ENCODE data around the gene MAD2L2. TPM values are rescaled to one million over a fixed set of nuclear protein-coding genes. Genes with fewer than 3 reads are reported as not detected.

Gene MAD2L2
- polyA plus RNA-seq, 1 experiment: 77.1 TPM

DNA sequence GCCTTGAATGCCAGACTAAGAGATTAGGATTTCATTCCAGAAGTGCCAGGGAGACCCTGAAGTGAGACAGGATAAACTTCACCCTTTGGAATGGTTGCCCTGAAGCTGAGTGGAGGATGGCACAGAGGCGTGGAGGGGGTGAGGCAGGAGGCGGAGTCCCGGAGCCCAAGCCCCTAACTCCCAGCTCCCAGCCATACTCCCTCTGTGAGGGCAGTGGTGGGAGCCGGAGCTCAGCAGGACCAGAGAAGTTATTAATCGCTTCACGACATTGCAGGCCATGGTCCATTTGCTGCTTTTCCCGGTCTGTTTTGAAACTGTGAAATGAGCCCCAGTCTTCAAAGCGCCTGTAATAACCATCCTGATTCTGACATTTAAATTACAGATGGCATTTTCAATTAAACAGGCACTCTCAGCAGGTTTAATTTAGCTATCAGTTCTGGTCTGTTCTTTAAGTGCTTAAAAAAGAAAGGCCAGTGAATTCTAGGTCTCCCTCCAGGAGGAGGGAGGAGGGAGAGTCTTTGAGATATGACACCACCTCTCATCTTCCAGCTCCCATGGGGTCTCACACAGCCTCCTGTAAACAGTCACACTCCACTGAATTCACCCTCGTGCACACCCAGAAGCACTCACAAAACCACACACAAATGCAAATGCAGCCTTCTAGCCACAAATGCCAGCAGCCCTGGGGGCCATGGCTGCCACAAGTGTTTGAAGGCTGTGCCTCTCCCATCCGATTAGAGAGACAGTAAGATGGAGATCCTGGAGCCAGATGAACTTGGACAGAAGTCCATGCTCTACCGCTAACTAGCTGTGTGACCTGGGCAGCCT lies 46.4 kb downstream of the MAD2L2 start:
- ChIA-PET POLR2A (no interaction called here), CTCF (interaction anchor here (0.6 to 4.1 kb wide), 4 partner anchors 9 to 597 kb away, joined by 3 to 18 read pairs (median 10); no protein-coding TSS in a partner anchor)
- Histone ChIP-seq H3K4me3 (ENCODE audit: low read depth, low read length) (no peak overlapping the region), H3K27me3 (ENCODE audit: control insufficient read depth, insufficient read depth, low read length) (peaks cover 4% of the 10 kb centered on the region; the same call in 1 of the 2 replicates), H3K36me3 (ENCODE audit: control insufficient read depth, insufficient read depth, low read length) (no peaks in the 10 kb centered on the region)
- TF ChIP-seq CTCF (IDR thresholded peaks at IDR 0.05; ENCODE audit: insufficient read depth, low read depth, low read length): no peak
- no peak for DNase-seq (ENCODE audit: low read depth)

GRCh38 chr1:11629184-11630016 lies 51.5 kb downstream of the MAD2L2 start:
- no peak for DNase-seq (ENCODE audit: low read depth)
- CTCF ChIA-PET: interaction anchor here (0.6 kb wide), 1 partner anchor 13 kb away, joined by 3 read pairs; no protein-coding TSS in a partner anchor
- POLR2A ChIA-PET: no interaction called here
- H3K4me3 ChIP-seq (ENCODE audit: low read depth, low read length): no peak overlapping the region
- H3K27me3 ChIP-seq (ENCODE audit: control insufficient read depth, insufficient read depth, low read length): peaks cover 5% of the 10 kb centered on the region; the same call in 1 of the 2 replicates
- no peak for TF ChIP-seq CTCF (IDR thresholded peaks at IDR 0.05; ENCODE audit: insufficient read depth, low read depth, low read length)
- no peaks in the 10 kb centered on the region for H3K36me3 ChIP-seq (ENCODE audit: control insufficient read depth, insufficient read depth, low read length)

- Histone ChIP-seq H3K27me3 (ENCODE audit: control insufficient read depth, insufficient read depth, low read length) (peaks cover 5% of the 10 kb centered on the region; the same call in 1 of the 2 replicates), H3K4me3 (ENCODE audit: low read depth, low read length) (no peak overlapping the region), H3K36me3 (ENCODE audit: control insufficient read depth, insufficient read depth, low read length) (no peaks in the 10 kb centered on the region)
- POLR2A ChIA-PET: no interaction called here
- no peak for TF ChIP-seq CTCF (IDR thresholded peaks at IDR 0.05; ENCODE audit: insufficient read depth, low read depth, low read length)
- CTCF ChIA-PET: no interaction called here
- no peak for DNase-seq (ENCODE audit: low read depth)
Measured at GRCh38 chr1:11628767-11629166, 52.2 kb downstream of the MAD2L2 start.

- Histone ChIP-seq H3K36me3 (ENCODE audit: control insufficient read depth, insufficient read depth, low read length) (no peaks in the 10 kb centered on the region), H3K4me3 (ENCODE audit: low read depth, low read length) (no peak overlapping the region), H3K27me3 (ENCODE audit: control insufficient read depth, insufficient read depth, low read length) (peaks cover 5% of the 10 kb centered on the region)
- CTCF ChIA-PET: interaction anchor here (1.2 kb wide), 1 partner anchor 16 kb away, joined by 4 read pairs; no protein-coding TSS in a partner anchor
- POLR2A ChIA-PET: no interaction called here
- no peak for TF ChIP-seq CTCF (IDR thresholded peaks at IDR 0.05; ENCODE audit: insufficient read depth, low read depth, low read length)
- DNase-seq (ENCODE audit: low read depth): no peak
Measured at GRCh38 chr1:11626551-11626950, 54.4 kb downstream of the MAD2L2 start.

Other genes with a start within 250 kb of the MAD2L2 start
- gene DISP3, start 202.0 kb downstream of the MAD2L2 start, polyA plus RNA-seq (2011; rRNA removed): 0.02 TPM in 1 of 2 replicates, not detected in the other
- gene FBXO2, start 26.7 kb downstream of the MAD2L2 start, polyA plus RNA-seq (2011; rRNA removed): 1.5 and 2.2 TPM in 2 replicates
- 15.1 and 24.4 TPM in 2 replicates for gene FBXO44, start 26.3 kb downstream of the MAD2L2 start, polyA plus RNA-seq (2011; rRNA removed)
- gene FBXO6, start 16.9 kb downstream of the MAD2L2 start, polyA plus RNA-seq (2011; rRNA removed): 14.0 and 19.0 TPM in 2 replicates
- gene DRAXIN, start 10.6 kb upstream of the MAD2L2 start, polyA plus RNA-seq (2011; rRNA removed): 0.01 TPM in 1 of 2 replicates, not detected in the other
- 37.9 and 64.5 TPM in 2 replicates for gene AGTRAP, start 55.0 kb upstream of the MAD2L2 start, polyA plus RNA-seq (2011; rRNA removed)
- 0.48 and 0.54 TPM in 2 replicates for gene C1orf167, start 81.0 kb upstream of the MAD2L2 start, polyA plus RNA-seq (2011; rRNA removed)
- gene MTHFR, start 124.8 kb upstream of the MAD2L2 start, polyA plus RNA-seq (2011; rRNA removed): 7.5 and 8.4 TPM in 2 replicates
- gene CLCN6, start 125.0 kb upstream of the MAD2L2 start, polyA plus RNA-seq (2011; rRNA removed): 5.4 and 6.1 TPM in 2 replicates
- gene NPPA, start 166.6 kb upstream of the MAD2L2 start, polyA plus RNA-seq (2011; rRNA removed): not detected in 2 replicates
- gene NPPB, start 177.8 kb upstream of the MAD2L2 start, polyA plus RNA-seq (2011; rRNA removed): 0.12 and 0.38 TPM in 2 replicates
- gene KIAA2013, start 245.3 kb upstream of the MAD2L2 start, polyA plus RNA-seq (2011; rRNA removed): 48.2 and 70.0 TPM in 2 replicates

Data from BJ (cell line).